Stimulated activated CD4-positive, alpha-beta T cell treated with anti-CD3 and anti-CD28 coated beads, TNF-alpha, amount 100 ng/mL, for 4 hours (primary cell): ENCODE measurements around the gene ANKRD39.
A peak's percentile ranks its signal among the peaks of the same experiment; 100 is the strongest.
"Not testable (repeated sequence)": the region's sequence is repeated elsewhere in the genome, so short reads cannot be mapped to it uniquely, and the experiment has no call there.

Experiments used
- DNase-seq, 3 experiments: peaks; one replicate each; pipeline ENCODE4 v3.0.0-alpha.2; 2020; ENCODE audit warnings: low read depth in 3 of 3

The ANKRD39 gene

DNA sequence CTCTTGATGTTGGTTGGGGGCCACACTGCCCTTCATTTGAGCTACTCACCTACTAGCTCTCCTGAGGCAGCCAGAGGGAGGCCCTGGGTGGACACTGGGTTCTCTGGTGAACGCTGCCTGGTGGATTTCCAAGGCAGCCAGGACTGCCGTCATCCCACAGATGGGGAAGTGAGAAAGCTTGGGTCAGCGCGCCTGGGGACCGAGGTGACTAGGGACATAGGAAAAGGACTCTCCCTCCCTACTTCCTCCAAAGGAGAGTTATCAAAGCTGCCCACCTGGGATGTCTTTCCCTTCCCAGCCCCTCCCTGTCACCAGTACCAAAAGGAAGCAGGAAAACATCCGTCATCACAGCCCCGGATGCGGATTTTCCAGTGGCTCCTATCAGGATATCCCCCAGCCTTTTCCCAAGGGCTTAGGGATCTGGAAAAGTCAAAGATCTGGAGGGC lies 15.9 kb upstream of the ANKRD39 start:
- no peak for DNase-seq

- DNase-seq = no peak
Measured at GRCh38 chr2:96872591-96873349, 15.0 kb upstream of the ANKRD39 start.

DNA sequence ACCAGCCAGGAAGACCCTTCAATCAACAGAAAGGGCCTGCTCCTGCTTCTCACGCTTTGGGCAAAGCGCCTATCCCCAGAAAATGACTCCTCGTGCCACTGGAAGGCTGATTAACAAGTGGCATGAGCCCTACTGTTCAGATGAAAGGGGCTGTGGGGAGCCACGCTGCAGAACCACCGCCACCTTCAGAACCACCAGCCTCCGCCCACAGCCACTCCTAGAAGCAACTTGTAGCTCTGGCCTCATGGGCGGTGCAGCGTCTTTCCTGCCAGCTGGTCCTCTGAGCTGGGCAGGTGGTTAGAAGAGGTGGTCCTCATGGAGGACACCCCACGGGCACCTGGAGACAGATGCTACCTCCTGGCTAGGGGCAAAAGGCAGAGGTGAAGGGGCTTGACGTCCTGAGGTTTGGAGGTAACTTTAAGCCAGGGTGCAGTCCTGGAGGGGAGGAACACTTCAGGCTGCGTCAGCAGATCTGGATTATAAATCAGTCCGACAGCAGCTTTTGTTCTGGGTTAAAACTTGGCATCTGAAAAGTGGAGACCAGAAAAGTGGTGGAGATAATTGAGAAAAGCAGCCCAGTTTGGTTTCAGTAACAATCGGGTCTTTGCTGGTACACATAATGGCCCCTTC lies 12.9 kb upstream of the ANKRD39 start:
- DNase-seq = peak in 2 of 3 experiments; percentile 36 to 40

GRCh38 chr2:96869822-96870625 lies 12.2 kb upstream of the ANKRD39 start, which contains the start of gene SEMA4C:
Gene SEMA4C, minus strand, starts transcription at chr2:96870080. Its CDS starts 2,194 bp downstream, at chr2:96867886.
- peak in 2 of 3 experiments; percentile 38 to 40 for DNase-seq

DNA sequence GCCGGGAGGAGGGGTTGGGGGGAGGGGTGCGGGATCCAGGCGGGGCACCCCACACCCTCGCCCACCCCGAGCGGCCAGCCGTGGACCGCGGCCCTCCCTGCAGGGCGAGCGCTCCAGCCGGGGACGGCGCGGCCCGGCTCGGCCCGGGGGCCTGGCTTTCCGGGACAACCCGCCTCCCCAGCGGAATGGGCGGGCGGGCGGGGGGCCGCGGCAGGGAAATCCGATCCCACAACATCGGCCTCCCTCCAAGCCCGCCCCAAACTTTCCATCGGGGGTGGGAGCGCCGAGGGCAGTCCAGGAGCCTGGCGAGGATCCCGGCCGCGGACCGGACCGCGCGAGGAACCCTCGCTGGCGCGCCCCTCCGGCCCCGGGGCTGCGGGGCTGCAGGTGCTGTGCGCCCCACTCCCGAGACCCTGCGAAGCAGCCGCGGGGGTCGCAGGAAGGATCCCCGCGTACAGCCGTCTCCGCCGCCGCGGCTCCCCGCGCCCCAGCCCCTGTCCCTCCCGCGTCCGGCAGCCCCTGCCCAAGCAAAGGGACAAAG lies 11.5 kb upstream of the ANKRD39 start:
- DNase-seq = no peak

GRCh38 chr2:96868555-96869280 lies 10.9 kb upstream of the ANKRD39 start:
- peak in 1 of 3 experiments; percentile 22 for DNase-seq

DNA sequence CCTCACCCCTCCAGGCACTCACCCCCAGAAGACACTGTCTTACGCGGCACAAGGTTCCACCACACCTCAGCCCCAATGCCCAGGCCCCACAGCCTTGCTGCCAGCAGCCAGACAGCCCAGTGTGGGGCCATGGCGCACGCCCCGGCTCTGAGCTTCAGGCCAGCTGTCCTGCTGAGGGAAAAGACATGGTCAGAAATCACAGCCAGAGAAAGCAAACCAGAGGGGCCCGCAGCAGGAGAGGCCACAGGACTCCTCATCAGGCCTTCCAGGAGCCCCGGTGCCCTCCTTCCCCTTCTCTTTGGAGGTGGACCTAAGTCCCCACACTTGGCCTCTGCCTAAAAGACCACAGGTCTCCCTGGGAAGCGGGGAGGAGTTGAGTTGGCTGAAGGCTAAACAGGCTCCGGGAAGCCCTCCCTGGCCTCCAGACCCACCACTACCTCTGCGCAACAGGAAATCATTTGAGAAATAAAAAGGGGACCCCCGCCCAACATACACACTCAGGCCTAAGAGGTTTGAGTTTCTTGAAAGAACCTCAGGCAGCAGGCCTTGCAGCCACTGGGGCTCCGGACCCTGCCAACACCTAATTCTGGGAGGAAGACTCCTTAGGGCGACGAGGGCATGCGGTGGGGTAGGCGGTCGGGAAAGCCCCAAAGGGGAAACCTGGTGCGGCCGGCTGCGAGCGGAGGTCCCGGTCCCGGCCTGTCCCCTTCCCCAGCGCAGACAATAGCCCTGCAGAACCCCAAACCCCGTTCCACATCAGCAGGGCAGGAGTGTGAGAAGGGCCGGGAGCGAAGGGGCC lies 10.1 kb upstream of the ANKRD39 start:
- DNase-seq = no peak

DNA sequence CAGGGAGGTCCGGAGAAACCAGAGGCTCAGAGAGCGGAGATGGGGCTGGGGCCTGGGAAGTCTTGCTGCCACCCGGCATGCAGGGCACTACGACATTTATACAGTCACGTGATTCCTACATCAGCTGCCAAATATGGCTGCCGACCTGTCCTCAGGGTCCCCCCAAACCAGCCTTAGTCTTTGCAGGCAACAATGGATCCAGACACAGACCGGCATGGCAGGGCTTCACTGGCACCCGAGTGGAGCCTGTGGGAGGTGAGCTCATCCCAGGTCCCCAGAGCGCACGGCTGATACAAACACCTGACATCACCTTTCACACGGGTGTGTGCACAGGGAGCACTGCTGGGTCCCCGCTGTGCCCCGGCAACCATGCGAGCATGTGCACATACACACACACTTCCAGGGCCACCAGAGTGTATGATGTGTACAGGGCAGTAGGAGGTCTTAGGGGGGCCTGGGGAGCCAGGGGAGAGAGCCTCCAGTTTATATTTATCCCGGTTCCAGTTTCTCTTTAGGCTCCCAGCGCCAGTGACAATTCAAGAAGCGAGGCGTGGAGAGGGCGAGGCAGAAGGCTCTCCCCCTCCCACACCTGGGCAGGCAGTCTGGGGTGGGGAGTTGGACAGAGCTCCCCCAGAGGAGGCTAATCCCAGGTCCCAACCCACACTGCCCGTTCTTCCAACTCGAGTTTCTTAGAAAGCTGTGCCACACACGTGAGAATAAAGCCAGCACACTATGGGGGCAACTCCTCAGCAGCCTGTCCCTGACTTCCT lies 9.4 kb upstream of the ANKRD39 start:
- no peak for DNase-seq

DNA sequence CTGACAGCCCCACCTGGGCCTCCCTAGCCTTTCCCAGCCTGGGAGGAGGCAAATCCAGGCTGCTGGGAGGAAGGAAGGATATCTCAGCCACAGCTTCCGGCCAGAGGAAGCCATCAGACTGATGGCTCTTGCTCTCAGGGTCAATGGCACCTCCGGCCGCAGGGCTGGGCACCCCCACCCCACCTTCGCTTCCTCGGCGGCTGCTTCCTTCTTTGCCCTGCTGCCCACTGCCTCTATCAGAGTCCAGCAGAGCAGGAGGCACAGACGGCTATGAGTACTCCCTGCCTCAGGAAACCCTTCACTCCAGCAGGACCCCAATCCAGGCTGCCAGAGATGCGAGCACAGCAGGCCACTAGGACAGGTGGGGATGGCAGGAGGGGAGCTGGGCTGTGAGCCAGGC lies 8.8 kb upstream of the ANKRD39 start:
- no peak for DNase-seq

- no peak for DNase-seq
Measured at GRCh38 chr2:96866149-96866548, 8.3 kb upstream of the ANKRD39 start.

- no peak for DNase-seq
Measured at GRCh38 chr2:96865654-96866053, 7.8 kb upstream of the ANKRD39 start.

GRCh38 chr2:96864343-96865091 lies 6.7 kb upstream of the ANKRD39 start:
- DNase-seq = no peak

DNA sequence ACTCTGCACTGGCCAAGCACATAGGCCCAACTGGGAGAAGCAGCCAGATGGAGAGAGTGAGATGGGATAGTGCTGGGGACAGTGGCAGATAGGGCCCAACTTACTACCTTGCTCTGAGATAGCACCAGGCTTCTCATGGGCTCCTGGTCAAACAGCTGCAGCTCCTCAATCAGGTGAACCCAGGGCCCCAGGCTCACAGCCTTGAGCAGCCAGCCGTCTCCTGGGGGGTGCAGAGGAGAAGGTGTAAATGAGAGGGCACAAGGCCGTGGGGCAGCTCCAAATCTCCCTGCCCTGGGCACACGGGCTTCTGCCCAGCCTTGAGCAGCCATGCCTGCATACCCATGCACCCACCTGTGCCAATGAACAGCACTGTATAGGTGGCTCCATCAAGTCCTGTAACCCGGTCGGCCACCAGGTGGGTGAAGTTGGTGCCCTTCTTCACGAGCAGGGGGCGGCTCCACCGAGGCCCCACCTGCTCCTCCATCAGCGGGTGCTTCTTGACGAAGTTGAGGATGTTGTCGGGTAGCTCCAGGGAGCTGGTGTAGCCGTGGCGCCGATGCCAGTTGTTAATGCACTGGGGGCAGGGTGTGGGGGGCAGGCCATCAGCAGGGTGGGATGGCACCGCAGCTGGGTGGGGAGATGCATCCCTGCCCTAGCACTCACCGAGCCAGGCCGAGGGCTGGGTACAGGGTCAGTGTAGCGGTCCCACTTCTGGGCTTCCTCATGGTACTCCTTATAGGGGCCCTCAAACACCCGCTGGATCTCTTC lies 5.9 kb upstream of the ANKRD39 start:
- DNase-seq = no peak

DNA sequence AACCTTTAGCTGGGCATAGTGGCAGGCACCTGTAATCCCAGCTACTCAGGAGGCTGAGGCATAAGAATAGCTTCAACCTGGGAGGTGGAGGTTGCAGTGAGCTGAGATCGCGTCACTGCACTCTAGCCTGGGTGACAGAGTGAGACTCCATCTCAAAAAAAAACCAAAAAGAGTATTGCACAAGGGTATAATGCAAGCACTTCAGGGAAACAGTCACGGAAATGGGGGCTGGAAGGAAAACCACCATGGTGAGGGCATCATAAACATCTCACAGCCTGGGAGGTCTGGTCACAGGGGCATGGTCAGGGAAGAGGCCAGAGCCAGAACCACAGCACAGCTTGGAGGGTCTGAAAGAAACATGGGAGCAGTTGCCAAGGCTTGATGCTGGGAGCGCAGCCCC lies 5.2 kb upstream of the ANKRD39 start:
- not testable (repeated sequence) for DNase-seq

DNA sequence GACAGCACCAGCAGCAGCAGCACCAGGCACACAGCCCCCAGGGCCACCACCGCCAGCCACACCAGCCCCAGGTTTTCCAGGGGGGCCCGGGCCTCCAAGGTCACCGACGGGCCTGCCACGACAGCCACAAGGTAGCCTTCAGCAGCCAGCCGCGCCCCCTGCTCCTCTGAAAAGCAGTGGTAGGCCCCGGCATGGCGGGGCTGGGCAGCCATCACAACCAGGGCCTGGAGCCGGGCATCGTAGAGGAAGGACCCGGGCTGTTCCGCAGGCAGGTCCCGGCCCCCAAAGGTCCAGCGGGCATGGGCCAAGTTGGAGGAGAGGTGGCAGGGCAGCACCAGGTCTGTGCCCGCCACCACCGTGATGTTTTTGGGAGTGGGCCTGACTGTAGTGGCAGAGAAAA lies 3.3 kb upstream of the ANKRD39 start:
- no peak for DNase-seq

DNA sequence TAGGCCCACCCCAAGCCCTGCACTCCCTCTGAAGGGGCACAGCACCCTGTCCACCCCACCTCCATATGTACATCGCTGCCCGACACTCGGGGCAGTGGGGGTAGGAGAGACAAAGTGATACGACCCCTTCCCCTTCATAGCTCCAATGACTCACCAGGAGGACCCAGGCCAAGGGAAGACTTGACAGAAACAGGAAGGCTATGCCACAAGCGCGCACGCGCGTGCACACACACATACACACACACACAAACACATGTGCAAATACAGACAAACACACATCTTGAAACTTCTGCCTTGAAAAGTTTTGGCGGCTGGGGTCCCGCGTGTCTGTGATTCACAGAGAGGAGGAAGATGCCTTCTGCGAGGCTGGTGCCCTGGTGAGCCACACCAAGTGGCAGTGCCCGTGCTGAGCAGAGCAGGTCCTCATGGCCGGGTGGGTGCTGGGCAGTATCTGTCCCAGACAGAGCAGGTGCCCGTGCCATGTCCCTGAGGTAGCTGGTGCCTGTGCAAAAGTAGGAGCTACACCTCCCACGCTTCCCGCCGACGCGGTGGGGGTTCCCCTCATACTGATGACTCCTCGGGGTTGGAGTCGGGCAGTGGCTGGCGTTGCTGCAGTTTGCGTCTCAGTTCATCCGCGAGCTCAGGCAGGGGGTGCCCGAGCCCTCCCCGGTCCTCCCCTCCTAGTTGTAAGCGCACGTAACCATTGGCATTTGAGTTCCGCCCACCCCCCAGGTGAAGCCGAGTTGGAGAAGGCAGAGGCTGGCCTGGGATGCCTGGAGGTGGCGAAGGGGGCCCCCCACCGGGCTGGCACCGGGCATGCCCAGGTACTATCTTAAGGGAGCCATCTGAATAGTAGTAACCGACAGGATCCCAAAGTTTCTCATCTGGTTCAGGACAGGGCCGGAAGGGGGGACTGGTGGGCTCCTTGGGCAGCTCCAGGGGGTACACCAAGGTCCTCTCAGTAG lies 2.5 kb upstream of the ANKRD39 start:
- peak in 2 of 3 experiments; percentile 33 to 45 for DNase-seq

- no peak for DNase-seq
Measured at GRCh38 chr2:96859681-96860064, 1.9 kb upstream of the ANKRD39 start.
